HG03575 (cell line): ENCODE results near the gene CRAT.
A peak's percentile ranks its signal among the peaks of the same experiment; 100 is the strongest.

Experiments
- ATAC-seq: cut with Tn5 transposase; IDR thresholded peaks from one replicate; pipeline ENCODE4 v1.9.1; 2021; ENCODE audit not compliant: unreplicated experiment, insufficient number of reproducible peaks, low FRiP score; ENCODE audit errors: extremely low read depth

The CRAT gene

GRCh38 chr9:129110740-129111527 is at the start of gene CRAT, which contains the start of gene PTPA:
Gene CRAT, minus strand, starts transcription at chr9:129110793. Its CDS starts 284 bp downstream, at chr9:129110509.
Gene PTPA, plus strand, starts transcription at chr9:129111415. Its CDS starts 186 bp downstream, at chr9:129111601.
- no peak for ATAC-seq

GRCh38 chr9:129156163-129156562 is 45.6 kb upstream of the CRAT start:
- ATAC-seq = no peak

- ATAC-seq = no peak
Observed at GRCh38 chr9:129154866-129155477, 44.4 kb upstream of the CRAT start.

GRCh38 chr9:129151469-129151868 is 40.9 kb upstream of the CRAT start:
- no peak for ATAC-seq

GRCh38 chr9:129150672-129151211 is 40.1 kb upstream of the CRAT start:
- no peak for ATAC-seq

- ATAC-seq = no peak
Observed at GRCh38 chr9:129150122-129150521, 39.5 kb upstream of the CRAT start.

- ATAC-seq = no peak
Observed at GRCh38 chr9:129149442-129149841, 38.8 kb upstream of the CRAT start.

- no peak for ATAC-seq
Observed at GRCh38 chr9:129148463-129149204, 38.0 kb upstream of the CRAT start.

GRCh38 chr9:129146441-129146941 is 35.9 kb upstream of the CRAT start:
- ATAC-seq = no peak

GRCh38 chr9:129145841-129146292 is 35.3 kb upstream of the CRAT start:
- no peak for ATAC-seq

GRCh38 chr9:129145316-129145715 is 34.7 kb upstream of the CRAT start:
- ATAC-seq = no peak

GRCh38 chr9:129143031-129143927 is 32.7 kb upstream of the CRAT start:
- no peak for ATAC-seq

GRCh38 chr9:129142138-129142935 is 31.7 kb upstream of the CRAT start:
- no peak for ATAC-seq

GRCh38 chr9:129141066-129142041 is 30.8 kb upstream of the CRAT start:
- no peak for ATAC-seq

GRCh38 chr9:129140397-129141065 is 29.9 kb upstream of the CRAT start:
- no peak for ATAC-seq

- ATAC-seq = peak; percentile 28
Observed at GRCh38 chr9:129139993-129140396, 29.4 kb upstream of the CRAT start.
